ENCODE measurements around the gene ZNF648.

ZNF648 gene, protein sequence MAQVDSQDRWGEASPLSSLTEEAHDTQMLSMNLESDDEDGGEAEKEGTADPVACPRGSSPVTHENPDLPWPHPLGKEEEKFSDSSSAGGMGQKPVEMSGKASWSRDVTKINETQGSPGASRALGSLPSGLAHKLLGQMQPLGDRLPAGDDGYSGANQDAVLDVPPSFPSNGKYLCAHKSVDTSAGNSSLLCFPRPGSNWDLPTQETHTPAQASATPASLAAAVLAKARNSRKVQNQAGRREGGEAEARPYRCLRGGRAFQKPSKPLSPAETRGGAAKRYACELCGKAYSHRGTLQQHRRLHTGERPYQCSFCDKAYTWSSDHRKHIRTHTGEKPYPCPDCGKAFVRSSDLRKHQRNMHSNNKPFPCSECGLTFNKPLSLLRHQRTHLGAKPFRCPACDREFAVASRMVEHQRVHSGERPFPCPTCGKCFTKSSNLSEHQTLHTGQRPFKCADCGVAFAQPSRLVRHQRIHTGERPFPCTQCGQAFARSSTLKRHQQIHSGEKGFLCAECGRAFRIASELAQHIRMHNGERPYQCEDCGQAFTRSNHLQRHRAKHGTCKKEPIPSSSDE

GRCh38 chr1:182061594-182061993 is at the start of gene ZNF648:
TSS of gene ZNF648 (minus strand) at chr1:182061712. CDS start at chr1:182058010, 3,702 bp downstream.
- in situ Hi-C loops (cut with HindIII; ENCODE audit: low sequenced_read_pairs): no loop called here

DNA sequence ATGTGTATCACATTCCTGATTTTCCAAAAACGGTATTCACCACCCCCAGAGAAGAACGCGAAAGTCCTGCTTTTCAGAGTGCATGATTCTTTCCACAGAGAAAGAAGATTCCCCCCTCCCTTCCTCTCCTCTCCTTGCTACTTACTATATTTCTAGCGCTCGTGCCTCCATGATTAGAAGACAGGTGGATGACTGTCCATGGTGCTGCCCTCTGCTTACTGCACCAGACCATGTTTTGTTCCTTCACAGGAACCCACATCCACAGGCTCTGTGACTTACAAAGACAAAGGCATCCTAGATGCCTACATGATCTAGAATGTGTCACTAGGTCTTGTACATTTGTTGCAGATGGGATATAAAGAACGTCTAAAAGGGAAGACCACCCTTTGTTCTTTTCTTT is 49.1 kb upstream of the ZNF648 start:
- in situ Hi-C loops (cut with HindIII; ENCODE audit: low sequenced_read_pairs): no loop called here

- in situ Hi-C loops (cut with HindIII; ENCODE audit: low sequenced_read_pairs): no loop called here
Observed at GRCh38 chr1:182109771-182110170, 48.3 kb upstream of the ZNF648 start.

DNA sequence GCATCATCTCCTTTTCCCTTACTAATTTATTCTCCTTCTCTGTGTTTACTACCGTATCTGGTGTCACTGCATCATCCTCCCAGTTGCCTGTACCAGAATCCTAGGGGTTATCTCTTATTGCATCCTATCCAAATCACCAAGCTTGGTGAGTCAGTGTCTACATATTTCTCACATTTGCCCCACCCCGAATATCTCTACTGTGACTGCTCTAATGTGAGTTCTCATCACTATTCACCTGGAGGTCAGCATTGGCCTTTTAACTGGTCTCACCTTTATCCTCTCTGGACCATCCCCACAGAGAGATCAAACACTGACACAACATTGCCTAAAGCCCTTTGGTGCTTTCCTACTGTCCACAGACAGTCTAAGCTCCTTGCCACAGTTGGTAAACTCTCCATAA is 45.7 kb upstream of the ZNF648 start:
- in situ Hi-C loops (cut with HindIII; ENCODE audit: low sequenced_read_pairs): no loop called here

- in situ Hi-C loops (cut with HindIII; ENCODE audit: low sequenced_read_pairs): no loop called here
Observed at GRCh38 chr1:182102043-182102416, 40.5 kb upstream of the ZNF648 start.

GRCh38 chr1:182101415-182102042 is 40.0 kb upstream of the ZNF648 start:
- in situ Hi-C loops (cut with HindIII; ENCODE audit: low sequenced_read_pairs): no loop called here

- in situ Hi-C loops (cut with HindIII; ENCODE audit: low sequenced_read_pairs): loop anchor here (10.0 kb wide), 1 partner anchor 96 kb away; no protein-coding TSS in a partner anchor
Observed at GRCh38 chr1:182098301-182098700, 36.8 kb upstream of the ZNF648 start.

DNA sequence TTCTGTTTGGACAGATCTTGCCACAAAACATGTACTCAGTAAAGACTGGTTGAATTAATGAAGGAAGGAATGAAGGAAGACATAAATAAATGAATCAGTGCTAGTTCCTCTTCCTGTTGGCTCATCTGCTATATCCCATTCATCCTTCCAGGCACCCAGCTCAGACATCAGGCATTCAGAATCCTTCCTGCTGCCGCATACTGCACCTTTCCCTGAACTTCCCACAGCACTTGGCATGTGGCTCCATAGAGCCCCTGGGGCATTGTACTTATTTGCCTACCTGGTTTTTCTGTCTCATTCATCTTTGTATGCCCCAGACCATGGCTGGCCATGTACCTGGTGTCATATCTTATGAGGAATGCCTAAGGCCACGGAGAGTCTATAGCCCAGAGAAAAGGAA is 34.4 kb upstream of the ZNF648 start:
- in situ Hi-C loops (cut with HindIII; ENCODE audit: low sequenced_read_pairs): loop anchor here (10.0 kb wide), 1 partner anchor 99 kb away; no protein-coding TSS in a partner anchor

DNA sequence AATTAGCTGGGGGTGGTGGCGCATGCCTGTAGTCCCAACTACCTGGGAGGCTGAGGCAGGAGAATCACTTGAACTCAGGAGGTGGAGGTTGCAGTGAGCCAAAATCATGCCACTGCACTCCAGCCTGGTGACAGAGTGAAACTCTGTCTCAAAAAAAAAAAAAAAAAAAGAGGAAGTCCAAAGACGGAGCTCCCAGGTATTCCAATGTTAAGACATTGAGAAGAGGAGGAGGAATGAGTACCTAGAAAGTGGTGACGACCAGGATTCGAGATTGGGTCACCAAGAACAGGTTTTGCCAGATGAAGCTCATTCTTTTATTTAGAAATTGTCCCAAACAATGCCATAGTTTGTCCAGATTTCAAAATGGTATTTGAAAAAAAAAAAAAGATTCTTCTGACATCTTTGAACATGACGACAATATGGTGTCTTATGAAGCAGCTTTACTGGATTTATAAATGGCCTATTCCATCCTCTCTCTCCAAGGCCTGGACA is 33.0 kb upstream of the ZNF648 start:
- in situ Hi-C loops (cut with HindIII; ENCODE audit: low sequenced_read_pairs): loop anchor here (10.0 kb wide), 1 partner anchor 100 kb away; no protein-coding TSS in a partner anchor

GRCh38 chr1:182093781-182094180 is 32.3 kb upstream of the ZNF648 start:
- in situ Hi-C loops (cut with HindIII; ENCODE audit: low sequenced_read_pairs): loop anchor here (10.0 kb wide), 1 partner anchor 101 kb away; no protein-coding TSS in a partner anchor

DNA sequence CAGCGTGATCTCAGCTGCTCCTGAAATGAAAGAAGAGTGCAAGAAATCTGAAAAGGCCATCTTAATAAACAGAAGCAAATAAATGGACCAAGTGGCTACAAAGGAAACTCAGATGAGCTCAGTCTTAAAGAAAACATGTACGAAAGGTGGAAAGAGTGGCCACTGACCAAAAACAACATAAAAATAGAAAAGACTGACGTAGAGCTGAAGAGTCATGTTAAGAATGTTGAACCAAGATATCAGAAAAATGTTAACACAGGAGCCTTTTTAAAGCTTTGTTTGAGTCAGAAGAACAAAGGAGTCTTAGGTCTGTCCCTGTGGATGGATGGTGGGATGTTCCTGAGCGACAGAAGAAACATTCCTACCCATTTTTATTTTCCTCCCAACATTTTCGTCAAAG is 30.8 kb upstream of the ZNF648 start:
- in situ Hi-C loops (cut with HindIII; ENCODE audit: low sequenced_read_pairs): loop anchor here (10.0 kb wide), 1 partner anchor 102 kb away; no protein-coding TSS in a partner anchor

DNA sequence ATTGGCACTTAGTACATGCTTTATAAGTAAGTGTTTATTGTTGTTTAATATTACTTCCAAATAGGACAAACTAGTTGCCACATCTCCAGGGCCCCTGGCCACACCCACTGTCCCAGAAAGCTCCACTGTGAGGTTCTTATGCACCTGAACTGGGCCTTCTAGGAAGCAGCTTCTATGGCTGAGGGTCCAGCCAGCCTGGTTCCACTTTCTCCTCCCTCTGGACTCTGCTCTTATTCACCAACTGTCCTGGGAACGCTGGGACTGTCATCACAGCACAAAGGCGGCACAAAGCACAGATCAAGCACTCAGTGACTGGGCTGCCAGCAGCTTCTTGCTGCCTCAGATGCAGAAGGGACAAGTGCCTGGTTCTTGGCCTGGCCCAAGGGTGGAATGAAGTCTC is 29.6 kb upstream of the ZNF648 start:
- in situ Hi-C loops (cut with HindIII; ENCODE audit: low sequenced_read_pairs): loop anchor here (10.0 kb wide), 1 partner anchor 104 kb away; no protein-coding TSS in a partner anchor

DNA sequence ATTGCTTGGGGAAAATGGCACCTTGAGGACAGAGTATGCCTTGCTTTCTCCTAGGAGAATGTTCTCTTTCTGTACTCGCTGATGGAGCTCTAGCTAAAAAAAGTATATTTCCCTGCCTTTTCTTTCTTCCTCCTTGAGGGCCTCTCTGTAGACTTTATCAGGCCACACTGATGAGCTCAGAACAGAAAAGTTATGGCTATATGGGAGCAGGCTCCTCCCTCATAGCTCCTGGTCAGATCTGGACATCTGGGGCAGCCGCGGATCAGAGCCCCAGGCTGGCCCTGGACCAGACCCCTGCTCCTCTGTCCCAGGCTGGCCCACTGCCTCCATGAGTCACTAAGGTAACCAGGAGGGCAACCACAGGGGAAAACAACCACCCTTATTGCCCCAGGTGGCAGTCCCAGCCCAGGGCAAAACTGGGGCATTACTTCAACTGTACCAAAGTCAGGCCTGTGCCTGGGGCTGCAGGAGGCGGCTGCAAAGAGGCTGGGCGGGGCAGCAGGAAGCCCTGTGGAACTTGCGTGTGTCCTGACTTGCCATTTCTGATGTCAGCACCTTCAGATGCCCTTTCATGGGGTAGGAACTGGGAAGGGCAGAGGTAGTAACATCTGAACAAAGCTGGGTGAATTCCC is 26.3 kb upstream of the ZNF648 start:
- in situ Hi-C loops (cut with HindIII; ENCODE audit: low sequenced_read_pairs): loop anchor here (5.0 kb wide), 1 partner anchor 56 kb away; no protein-coding TSS in a partner anchor

DNA sequence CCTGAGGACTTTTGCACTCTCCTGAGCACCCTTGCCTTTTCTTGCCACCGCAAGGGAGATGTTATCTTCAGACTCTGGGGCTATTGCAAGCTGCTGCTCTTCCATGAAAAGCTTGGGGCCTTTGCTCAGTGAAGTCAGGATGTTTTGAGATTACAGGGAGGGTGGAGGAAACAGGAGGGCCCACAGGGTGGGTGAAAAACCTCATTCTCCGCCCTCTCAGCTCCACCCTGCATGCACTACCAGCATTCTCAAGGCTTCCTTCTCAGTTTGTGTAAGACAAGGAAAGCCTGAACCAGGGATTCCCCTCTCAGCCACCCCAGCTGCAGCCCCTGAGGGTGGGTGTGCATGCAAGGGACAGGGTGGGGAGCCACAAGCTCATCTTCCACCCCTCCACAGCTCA is 25.8 kb upstream of the ZNF648 start:
- in situ Hi-C loops (cut with HindIII; ENCODE audit: low sequenced_read_pairs): loop anchor here (5.0 kb wide), 1 partner anchor 55 kb away; no protein-coding TSS in a partner anchor

DNA sequence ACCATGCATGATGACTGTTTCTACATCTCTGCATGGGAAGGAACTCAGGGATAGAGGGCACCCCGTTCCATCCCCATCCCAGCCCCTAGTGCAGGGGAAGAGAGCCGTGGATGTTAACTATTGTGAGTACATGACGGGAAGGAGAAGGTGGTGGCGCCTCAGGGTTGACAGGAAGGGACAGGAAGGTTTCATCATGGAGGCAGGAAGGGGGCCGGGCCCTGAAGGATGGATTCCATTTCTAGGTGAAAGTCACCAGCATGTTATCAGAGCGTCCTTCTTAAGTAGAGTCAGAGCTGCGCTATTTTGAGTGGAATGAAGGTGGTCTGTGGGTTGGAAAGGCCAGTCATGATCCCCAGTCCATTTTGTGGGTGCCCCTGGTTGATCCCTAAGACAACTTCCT is 25.1 kb upstream of the ZNF648 start:
- in situ Hi-C loops (cut with HindIII; ENCODE audit: low sequenced_read_pairs): loop anchor here (5.0 kb wide), 1 partner anchor 54 kb away; no protein-coding TSS in a partner anchor

DNA sequence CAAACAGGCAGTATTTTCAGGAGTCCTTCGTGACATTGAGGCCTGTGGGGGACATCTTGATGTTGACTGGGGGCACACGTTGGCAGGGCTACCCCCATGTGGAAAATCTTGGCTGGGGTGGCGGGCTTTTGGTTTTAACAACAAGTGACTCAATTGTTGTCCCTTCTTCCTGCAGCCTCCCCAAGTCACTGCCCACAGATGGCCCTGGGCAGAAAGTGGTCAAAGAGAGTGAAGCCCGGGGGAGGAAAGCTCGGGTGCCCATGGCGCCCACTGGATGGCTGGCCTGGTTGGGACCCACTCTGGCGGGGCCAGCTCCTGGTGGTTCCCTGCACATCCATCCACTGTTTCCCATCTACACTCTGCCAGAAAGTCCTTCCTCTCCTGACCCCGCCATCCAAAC is 24.6 kb upstream of the ZNF648 start:
- in situ Hi-C loops (cut with HindIII; ENCODE audit: low sequenced_read_pairs): loop anchor here (5.0 kb wide), 1 partner anchor 54 kb away; no protein-coding TSS in a partner anchor

DNA sequence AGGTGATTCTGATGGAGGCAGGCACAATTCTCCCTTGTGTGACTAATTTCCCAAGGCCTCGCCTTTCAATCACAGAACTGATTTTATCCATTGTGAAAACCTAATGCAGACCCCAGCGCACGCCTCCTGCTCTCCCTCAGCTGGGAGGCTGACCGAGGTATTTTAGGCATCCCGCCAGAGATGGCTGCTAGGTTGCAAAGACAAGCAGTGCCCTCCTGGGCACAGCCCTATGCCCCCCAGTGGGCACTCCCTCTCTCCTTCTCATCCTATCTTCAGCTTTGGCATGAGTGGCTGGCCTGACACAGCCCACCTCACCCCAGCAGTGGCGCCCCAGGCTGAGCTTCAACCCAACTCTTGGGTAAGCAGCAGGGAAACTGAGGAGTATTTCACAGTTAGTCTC is 24.2 kb upstream of the ZNF648 start:
- in situ Hi-C loops (cut with HindIII; ENCODE audit: low sequenced_read_pairs): loop anchor here (5.0 kb wide), 1 partner anchor 53 kb away; no protein-coding TSS in a partner anchor

- in situ Hi-C loops (cut with HindIII; ENCODE audit: low sequenced_read_pairs): loop anchor here (5.0 kb wide), 1 partner anchor 52 kb away; no protein-coding TSS in a partner anchor
Observed at GRCh38 chr1:182084487-182085316, 23.2 kb upstream of the ZNF648 start.

- in situ Hi-C loops (cut with HindIII; ENCODE audit: low sequenced_read_pairs): no loop called here
Observed at GRCh38 chr1:182083851-182084486, 22.5 kb upstream of the ZNF648 start.

Measured in endothelial cell of hepatic sinusoid (primary cell).